Natural killer cell treated with Interleukin-12 subunit alpha and Interleukin-12 subunit beta and Interleukin-15 and Interleukin-18, amount 100 ng/mL, for 72 hours (primary cell): ENCODE results near the gene GRM3. TPM values are rescaled to one million over a fixed set of nuclear protein-coding genes. Genes with fewer than 3 reads are reported as not detected.

Experiments
- ATAC-seq, 2 donors: fragments of 150-1000 bp; cut with Tn5 transposase in 1 of 2; sonication (Bioruptor Pico), chemical (Tn5 transposase) in 1 of 2; 2 replicates each; pipeline ENCODE4 v1.10.0; 2021
- DNase-seq: peaks from one replicate; pipeline ENCODE4 v3.0.0; 2022; ENCODE audit warnings: low spot score
- H3K27ac Mint-ChIP-seq, 2 donors: 1 replicate in 1 of 2; 2 replicates in 1 of 2; pipeline ENCODE4 v1.8.0; 2022; ENCODE audit warnings: mixed read lengths in 2 of 2, mild to moderate bottlenecking in 1 of 2, moderate library complexity in 1 of 2
- H3K27me3 Mint-ChIP-seq, 2 donors: 1 replicate in 1 of 2; 2 replicates in 1 of 2; pipeline ENCODE4 v1.8.0; 2022; ENCODE audit warnings: mixed read lengths in 2 of 2
- H3K36me3 Mint-ChIP-seq: one replicate; pipeline ENCODE4 v1.8.0; 2022; ENCODE audit warnings: mixed read lengths
- H3K4me1 Mint-ChIP-seq, 2 donors: 1 replicate in 1 of 2; 2 replicates in 1 of 2; pipeline ENCODE4 v1.8.0; 2022; ENCODE audit warnings: low read depth in 2 of 2, mixed read lengths in 2 of 2, mild to moderate bottlenecking in 1 of 2
- H3K4me3 Mint-ChIP-seq: one replicate; pipeline ENCODE4 v1.8.0; 2022; ENCODE audit warnings: mixed read lengths
- H3K9me3 Mint-ChIP-seq: 2 replicates; pipeline ENCODE4 v1.8.0; 2022; ENCODE audit warnings: mixed read lengths
- total RNA-seq, 2 donors: library from RNA; stranded (reverse); gene quantifications; one replicate each; pipeline ENCODE4 v1.2.3, GENCODE V29; 2022

The GRM3 gene
- total RNA-seq, 2 donors from 2014 or later, result not detected

DNA sequence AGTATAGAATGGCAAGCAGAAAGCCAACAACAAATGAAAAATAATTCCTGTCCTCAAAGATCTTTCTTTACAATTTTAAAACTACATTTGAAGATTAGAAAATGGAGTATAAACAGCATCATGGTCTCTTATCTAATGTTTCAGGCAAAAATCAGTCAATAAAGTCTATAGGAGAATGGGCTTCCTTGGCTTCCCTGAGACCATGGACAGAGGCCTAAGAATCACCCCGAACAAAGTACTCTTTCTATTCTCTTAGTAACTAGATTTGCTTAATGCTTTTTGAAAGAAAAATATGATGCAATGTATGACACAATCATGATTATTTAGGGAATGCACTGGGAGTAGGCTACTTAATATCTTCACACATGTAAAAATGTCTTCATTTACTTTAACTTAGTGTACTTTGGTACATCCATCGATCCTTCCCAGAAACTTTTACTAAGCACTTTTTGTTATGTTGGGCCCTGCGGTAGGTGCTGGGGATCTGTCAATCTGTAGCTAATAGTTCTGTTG is 17.3 kb downstream of the GRM3 start:
- no peak for DNase-seq
- no peaks in the 10 kb centered on the region for H3K36me3 Mint-ChIP-seq
- no peak overlapping the region for H3K27ac Mint-ChIP-seq
- H3K4me3 Mint-ChIP-seq, result no peak overlapping the region
- H3K9me3 Mint-ChIP-seq, result peaks cover 12% of the 10 kb centered on the region
- no peaks in the 10 kb centered on the region for H3K4me1 Mint-ChIP-seq
- no peaks in the 10 kb centered on the region for H3K27me3 Mint-ChIP-seq
- ATAC-seq, result no peak

DNA sequence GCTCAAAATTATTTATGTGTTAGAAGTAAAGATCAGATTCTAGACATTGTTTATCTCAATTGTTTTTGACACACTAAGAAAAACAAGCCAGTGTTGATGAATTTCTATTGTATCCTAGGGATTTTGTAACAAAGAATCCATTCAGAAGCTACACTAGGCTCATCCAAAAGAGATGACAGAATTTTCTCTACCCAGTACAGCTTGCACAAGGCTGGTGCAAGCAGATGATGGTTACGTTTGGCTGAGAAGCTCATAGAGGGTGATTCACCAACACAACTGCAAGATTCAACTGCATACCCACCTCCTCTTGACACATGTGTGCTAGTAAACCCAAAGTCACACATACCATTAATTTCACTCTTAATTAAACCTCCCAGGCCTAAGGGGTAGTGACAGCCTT is 20.8 kb downstream of the GRM3 start:
- H3K9me3 Mint-ChIP-seq, result peaks cover 7% of the 10 kb centered on the region
- no peak overlapping the region for H3K4me3 Mint-ChIP-seq
- no peak overlapping the region for H3K27ac Mint-ChIP-seq
- H3K36me3 Mint-ChIP-seq, result no peaks in the 10 kb centered on the region
- ATAC-seq (no peak), DNase-seq (no peak)
- no peaks in the 10 kb centered on the region for H3K4me1 Mint-ChIP-seq
- H3K27me3 Mint-ChIP-seq, result no peaks in the 10 kb centered on the region

DNA sequence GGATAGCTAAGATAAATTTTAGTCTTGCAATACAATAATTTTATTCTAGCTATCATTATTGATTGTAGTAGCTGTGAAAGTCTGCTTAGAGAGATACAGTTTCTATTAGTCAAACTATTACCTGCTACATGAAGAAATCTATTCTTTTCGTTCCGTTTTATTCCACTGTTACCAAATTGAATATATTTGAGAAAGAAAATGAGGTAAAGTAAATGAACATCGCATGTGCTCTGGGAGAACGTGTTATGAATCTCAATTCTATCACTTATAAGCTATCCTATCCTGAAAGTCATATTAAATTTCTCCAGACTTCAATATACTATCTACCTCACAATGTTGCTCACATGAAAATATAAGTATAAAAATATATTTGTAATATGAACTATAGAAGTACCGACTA is 21.3 kb downstream of the GRM3 start:
- Mint-ChIP-seq H3K27me3 (no peaks in the 10 kb centered on the region), H3K4me1 (no peaks in the 10 kb centered on the region), H3K36me3 (no peaks in the 10 kb centered on the region), H3K27ac (no peak overlapping the region), H3K9me3 (peaks cover 10% of the 10 kb centered on the region), H3K4me3 (no peak overlapping the region)
- ATAC-seq, result no peak
- DNase-seq, result no peak

DNA sequence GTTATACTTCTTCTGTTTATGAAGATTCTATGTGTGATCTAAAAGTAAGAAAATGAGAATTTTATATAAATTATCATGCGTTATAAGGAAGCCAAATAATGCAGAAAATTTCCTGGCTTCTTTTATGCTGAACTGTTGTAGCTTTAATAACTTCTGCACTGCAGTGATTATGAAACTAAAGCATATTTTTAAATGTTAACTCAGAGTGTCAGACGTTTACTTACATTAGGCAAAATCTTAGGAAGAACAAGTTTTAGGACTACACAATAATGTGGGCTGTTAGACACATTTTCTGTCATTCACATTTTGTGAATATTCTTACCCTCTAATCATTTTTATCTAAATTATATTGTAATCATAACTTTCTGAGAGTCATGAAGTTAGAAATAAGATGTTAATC is 22.0 kb downstream of the GRM3 start:
- Mint-ChIP-seq H3K4me1 (no peaks in the 10 kb centered on the region), H3K27me3 (no peaks in the 10 kb centered on the region), H3K36me3 (no peaks in the 10 kb centered on the region), H3K27ac (no peak overlapping the region), H3K4me3 (no peak overlapping the region), H3K9me3 (peaks cover 15% of the 10 kb centered on the region)
- DNase-seq (no peak), ATAC-seq (no peak)

DNA sequence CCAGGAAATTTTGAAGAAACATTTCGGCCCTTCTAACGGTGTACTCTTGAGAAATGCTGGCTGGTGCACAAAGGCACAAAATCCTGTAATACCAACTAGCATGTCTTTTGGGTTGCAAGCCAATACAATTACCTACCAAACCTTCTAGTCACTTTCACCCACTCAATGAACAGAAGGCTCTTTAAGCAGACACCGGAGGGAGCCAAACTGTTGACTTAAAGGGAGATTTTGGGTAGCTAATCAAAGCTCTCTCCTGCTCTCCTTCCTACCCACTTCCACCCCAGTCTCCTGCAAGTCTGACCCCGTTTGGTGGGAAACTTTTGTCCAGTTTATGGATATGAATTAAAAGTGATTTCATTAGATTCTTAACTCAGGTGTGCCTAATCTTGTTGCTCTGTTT is 24.0 kb downstream of the GRM3 start:
- H3K4me3 Mint-ChIP-seq, result no peak overlapping the region
- DNase-seq (no peak), ATAC-seq (no peak)
- no peaks in the 10 kb centered on the region for H3K4me1 Mint-ChIP-seq
- no peaks in the 10 kb centered on the region for H3K36me3 Mint-ChIP-seq
- no peaks in the 10 kb centered on the region for H3K27me3 Mint-ChIP-seq
- H3K9me3 Mint-ChIP-seq, result peaks cover 15% of the 10 kb centered on the region
- H3K27ac Mint-ChIP-seq, result no peak overlapping the region

DNA sequence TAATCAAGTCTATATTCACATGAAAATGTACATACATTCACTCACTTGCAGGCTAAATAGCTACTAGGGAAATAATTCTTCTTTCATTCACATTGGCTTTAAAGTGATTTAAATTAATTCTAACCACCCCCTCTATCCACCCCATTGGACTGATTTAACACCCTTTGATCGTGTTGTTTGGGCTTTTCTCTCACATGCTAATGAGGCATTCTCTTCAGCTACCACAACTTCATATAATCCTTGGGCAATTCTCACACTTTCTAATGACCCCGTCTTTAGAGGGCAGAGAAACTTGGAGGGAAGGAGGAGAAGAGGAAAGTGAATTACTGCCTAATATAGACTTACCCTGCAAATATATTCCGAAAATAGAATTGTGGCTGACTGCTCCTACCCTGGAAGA is 24.6 kb downstream of the GRM3 start:
- H3K27me3 Mint-ChIP-seq, result no peaks in the 10 kb centered on the region
- DNase-seq (no peak), ATAC-seq (no peak)
- no peak overlapping the region for H3K4me3 Mint-ChIP-seq
- no peaks in the 10 kb centered on the region for H3K4me1 Mint-ChIP-seq
- H3K9me3 Mint-ChIP-seq, result peaks cover 17% of the 10 kb centered on the region
- no peak overlapping the region for H3K27ac Mint-ChIP-seq
- H3K36me3 Mint-ChIP-seq, result no peaks in the 10 kb centered on the region

DNA sequence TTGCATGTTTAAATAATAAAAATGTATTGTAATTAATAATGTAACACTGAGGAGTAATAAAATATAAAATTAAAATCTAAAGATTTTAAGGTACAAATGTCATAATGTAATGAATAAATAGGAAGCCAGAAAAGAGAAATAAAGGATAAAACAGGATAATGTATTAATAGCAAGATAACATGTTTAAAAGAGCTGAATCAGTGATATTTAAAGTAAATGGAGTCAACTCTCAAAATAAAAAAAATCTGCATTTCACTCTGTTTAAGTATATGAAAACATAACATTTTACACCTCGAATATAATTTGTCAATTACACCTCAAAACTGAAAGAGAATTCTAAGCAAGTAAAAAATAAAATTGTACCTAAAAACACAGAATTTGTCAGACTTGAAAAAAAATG is 44.1 kb downstream of the GRM3 start:
- H3K36me3 Mint-ChIP-seq, result no peaks in the 10 kb centered on the region
- no peak overlapping the region for H3K27ac Mint-ChIP-seq
- ATAC-seq, result no peak
- H3K9me3 Mint-ChIP-seq, result peaks cover 11% of the 10 kb centered on the region
- DNase-seq, result no peak
- H3K4me3 Mint-ChIP-seq, result no peak overlapping the region
- H3K4me1 Mint-ChIP-seq, result no peaks in the 10 kb centered on the region
- H3K27me3 Mint-ChIP-seq, result no peaks in the 10 kb centered on the region

DNA sequence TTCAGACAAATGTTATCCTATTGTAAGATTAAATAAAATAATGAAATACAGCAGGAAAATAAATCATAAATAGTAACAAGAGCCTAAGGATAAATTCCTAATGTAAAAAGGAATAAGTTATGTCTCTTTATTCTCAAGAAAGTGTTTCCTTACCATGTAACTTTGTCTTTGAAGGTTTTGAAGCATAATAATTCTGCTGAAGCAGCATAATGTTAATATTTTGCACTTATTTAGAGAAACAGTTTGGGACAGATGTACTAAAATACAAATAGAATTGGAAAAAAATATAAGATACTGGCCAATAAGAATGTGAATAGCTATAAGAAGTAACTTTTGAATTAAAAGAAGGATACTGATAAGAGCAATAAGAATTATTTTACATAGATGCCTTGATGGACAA is 45.7 kb downstream of the GRM3 start:
- Mint-ChIP-seq H3K27ac (no peak overlapping the region), H3K4me3 (no peak overlapping the region), H3K27me3 (no peaks in the 10 kb centered on the region), H3K36me3 (no peaks in the 10 kb centered on the region), H3K4me1 (no peaks in the 10 kb centered on the region), H3K9me3 (peaks cover 2% of the 10 kb centered on the region)
- ATAC-seq (no peak), DNase-seq (no peak)

DNA sequence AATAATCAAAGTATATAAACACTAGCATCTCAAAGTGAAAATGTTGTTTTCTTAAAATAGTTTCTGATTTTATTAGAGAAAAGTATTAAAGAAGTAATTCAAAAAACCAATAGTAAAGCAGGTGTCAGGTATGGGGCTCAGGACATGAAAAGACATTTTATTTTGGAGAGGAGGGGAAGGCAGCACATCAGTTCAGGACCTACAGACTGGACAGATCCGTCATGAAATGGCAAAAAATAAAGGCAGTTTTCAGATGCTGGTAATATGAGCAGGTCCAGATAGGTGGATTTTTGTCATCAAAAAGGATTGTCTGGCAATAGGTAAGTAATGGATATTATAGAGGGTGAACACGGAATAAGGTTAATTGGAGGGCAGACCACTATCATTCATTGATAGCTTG is 49.0 kb downstream of the GRM3 start:
- no peaks in the 10 kb centered on the region for H3K36me3 Mint-ChIP-seq
- no peak overlapping the region for H3K27ac Mint-ChIP-seq
- no peaks in the 10 kb centered on the region for H3K4me1 Mint-ChIP-seq
- DNase-seq (no peak), ATAC-seq (no peak)
- H3K4me3 Mint-ChIP-seq, result no peak overlapping the region
- H3K27me3 Mint-ChIP-seq, result no peaks in the 10 kb centered on the region
- H3K9me3 Mint-ChIP-seq, result peaks cover 5% of the 10 kb centered on the region

DNA sequence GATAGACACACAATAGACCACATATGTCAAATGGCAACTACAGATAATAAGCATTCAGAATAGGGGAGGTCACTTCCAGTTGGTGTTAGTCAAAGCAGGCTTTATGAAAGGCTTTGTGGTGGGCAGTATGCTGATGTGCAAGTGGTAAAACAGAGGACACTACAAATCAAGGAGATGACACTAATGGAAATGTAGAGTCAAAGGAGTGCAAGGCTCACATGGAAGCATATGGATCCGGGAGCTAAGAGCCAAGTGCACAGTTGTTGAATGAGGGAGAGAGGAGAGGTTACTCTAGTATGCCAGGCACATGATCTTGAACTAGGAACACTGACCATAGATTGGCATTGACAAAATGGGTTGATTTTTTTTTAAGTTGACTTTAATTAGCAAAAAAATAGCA is 62.7 kb downstream of the GRM3 start:
- no peak for ATAC-seq
- no peak overlapping the region for H3K27ac Mint-ChIP-seq
- DNase-seq, result no peak

DNA sequence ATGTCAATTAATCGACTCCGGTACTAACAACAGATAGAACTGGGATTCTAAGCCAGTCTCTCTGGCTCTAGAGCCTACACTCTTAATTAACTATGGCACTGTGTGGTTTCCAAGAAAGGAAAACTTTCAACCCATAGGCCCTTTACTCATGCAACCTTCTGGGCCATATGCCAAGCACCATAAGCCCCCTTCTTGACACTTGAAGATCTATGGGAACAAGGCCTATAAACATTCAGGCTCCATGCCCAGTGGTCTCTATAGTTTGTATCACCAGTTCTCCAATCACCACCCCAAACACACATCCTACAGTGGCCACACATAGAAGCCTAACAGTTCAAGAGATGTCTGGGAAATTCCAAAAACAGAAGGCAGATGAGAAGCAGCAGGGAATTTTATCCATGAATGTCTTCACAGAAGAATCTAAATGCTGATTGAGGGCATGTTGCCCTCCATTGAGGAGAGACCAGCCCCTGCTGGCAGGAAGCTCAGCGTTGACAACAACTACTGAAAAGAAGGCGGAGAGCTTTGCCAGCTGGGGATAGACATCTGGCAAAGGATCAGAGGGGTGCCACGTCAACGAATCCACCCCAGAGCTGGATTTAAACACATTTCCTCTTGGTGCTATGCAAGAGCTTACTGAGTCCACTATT is 64.4 kb downstream of the GRM3 start:
- Mint-ChIP-seq H3K4me1 (no peaks in the 10 kb centered on the region), H3K27me3 (no peaks in the 10 kb centered on the region), H3K27ac (no peak overlapping the region), H3K36me3 (no peaks in the 10 kb centered on the region), H3K4me3 (no peak overlapping the region), H3K9me3 (peaks cover 15% of the 10 kb centered on the region)
- DNase-seq (no peak), ATAC-seq (no peak)

More for the DNA sequence above, 62.7 kb downstream of the GRM3 start:
- H3K4me1 Mint-ChIP-seq, result no peaks in the 10 kb centered on the region
- peaks cover 9% of the 10 kb centered on the region for H3K9me3 Mint-ChIP-seq
- H3K36me3 Mint-ChIP-seq, result no peaks in the 10 kb centered on the region
- no peak overlapping the region for H3K4me3 Mint-ChIP-seq
- no peaks in the 10 kb centered on the region for H3K27me3 Mint-ChIP-seq

DNA sequence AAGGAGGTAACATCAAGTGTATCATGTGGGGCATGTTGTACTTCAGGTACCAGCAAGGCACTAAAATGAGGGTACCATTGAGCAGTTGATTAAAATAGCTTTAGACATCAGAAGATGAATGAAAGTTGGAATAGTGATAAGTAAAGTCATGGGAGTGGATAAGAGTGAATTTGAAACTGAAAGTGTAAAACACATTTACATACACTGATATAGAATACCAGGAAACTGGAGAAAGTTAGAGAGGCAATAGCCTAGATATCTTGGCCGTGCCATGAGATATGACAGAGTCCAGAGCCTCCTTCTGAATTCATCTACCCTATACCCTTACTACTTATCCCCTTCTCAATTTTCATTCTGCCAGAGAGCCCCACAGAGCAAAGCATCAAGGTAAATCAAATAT is 76.6 kb downstream of the GRM3 start:
- Mint-ChIP-seq H3K27ac (no peak overlapping the region), H3K4me1 (no peaks in the 10 kb centered on the region), H3K27me3 (no peaks in the 10 kb centered on the region)

DNA sequence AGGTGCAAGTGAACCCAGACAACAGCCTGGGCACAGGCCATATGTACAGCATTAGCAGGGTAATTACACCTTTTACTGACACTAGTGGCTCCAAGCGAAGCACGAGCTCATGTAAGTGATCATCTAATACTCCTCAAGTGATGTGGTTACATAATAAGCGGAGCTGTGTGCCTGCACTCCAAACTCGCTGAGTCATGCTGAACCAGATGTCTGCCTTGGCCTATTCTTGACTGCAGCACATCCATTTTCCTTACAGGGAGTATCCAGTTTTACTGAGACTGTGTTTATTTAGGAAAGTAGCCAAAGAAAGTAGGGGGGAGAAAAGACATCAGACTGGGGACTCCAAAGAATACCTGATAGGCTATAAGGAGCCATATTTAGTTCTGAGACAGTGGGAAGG is 90.1 kb downstream of the GRM3 start:
- peaks cover 6% of the 10 kb centered on the region for H3K36me3 Mint-ChIP-seq
- no peaks in the 10 kb centered on the region for H3K27me3 Mint-ChIP-seq
- ATAC-seq, result no peak
- DNase-seq, result no peak
- no peak overlapping the region for H3K4me3 Mint-ChIP-seq
- H3K9me3 Mint-ChIP-seq, result peaks cover 22% of the 10 kb centered on the region
- H3K27ac Mint-ChIP-seq, result no peak overlapping the region
- H3K4me1 Mint-ChIP-seq, result no peaks in the 10 kb centered on the region

More for the DNA sequence above, 76.6 kb downstream of the GRM3 start:
- Mint-ChIP-seq H3K36me3 (no peaks in the 10 kb centered on the region), H3K4me3 (no peak overlapping the region), H3K9me3 (peaks cover 10% of the 10 kb centered on the region)
- no peak for ATAC-seq
- no peak for DNase-seq

DNA sequence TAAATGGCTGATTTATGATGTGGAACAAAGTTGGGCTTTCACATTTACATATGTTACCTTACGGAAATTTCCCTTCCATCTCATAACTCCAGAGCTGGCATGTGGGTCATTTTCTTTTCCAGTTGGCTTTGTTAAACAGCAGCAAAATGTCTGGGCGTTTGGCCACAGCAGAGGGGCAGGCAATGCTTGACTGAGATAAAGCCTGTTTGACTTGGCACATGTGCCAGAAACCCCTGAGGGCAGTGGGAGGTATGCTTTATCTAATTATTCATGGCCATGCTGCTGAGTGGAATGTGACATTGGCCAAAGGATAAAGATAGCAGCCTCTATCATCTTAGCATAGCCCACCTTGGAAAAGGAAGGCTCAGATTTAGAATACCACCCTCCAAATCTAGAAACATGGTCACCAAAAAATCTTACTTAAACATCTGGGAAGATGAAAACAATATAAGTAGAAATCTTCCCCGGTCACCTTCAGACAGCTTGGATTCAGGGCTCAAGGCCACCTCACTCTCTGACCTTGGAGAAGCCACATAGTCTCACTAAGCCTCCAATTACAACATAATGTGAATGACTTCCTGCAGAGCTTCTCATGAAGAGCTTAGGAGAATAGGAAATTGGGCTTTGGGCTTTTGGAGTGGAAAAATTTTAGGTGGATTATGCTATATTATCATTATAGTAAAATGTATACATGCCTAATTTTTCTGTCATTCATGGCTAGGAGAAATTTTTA is 101.5 kb downstream of the GRM3 start:
- ATAC-seq, result no peak
- H3K27me3 Mint-ChIP-seq, result no peaks in the 10 kb centered on the region
- H3K36me3 Mint-ChIP-seq, result no peaks in the 10 kb centered on the region
- DNase-seq, result no peak
- no peaks in the 10 kb centered on the region for H3K9me3 Mint-ChIP-seq
- H3K4me3 Mint-ChIP-seq, result no peak overlapping the region
- no peak overlapping the region for H3K27ac Mint-ChIP-seq
- H3K4me1 Mint-ChIP-seq, result no peaks in the 10 kb centered on the region
